GM12878 (cell line): ENCODE measurements around the gene MEIOC. TPM values are rescaled to one million over a fixed set of nuclear protein-coding genes. Genes with fewer than 3 reads are reported as not detected.

ENCODE experiments used
- ATF7 ChIP-seq: fragments of 450-650 bp; IDR thresholded peaks from 2 replicates; pipeline ENCODE4 v1.6.1; 2016; ENCODE audit warnings: low read depth, mild to moderate bottlenecking
- BMI1 ChIP-seq: fragments of 450-650 bp; IDR thresholded peaks from 2 replicates; pipeline ENCODE4 v1.6.1; 2016; ENCODE audit warnings: mild to moderate bottlenecking, moderate library complexity, borderline replicate concordance
- CBFB ChIP-seq: IDR thresholded peaks from 2 replicates; pipeline ENCODE4 v1.6.1; 2016; ENCODE audit warnings: antibody characterized with exemption, low read depth
- CBX3 ChIP-seq: fragments of 200-600 bp; sonication (generic); IDR thresholded peaks from 2 replicates; pipeline ENCODE4 v1.6.1; 2016; ENCODE audit warnings: low read depth, borderline replicate concordance
- E2F4 ChIP-seq: IDR thresholded peaks from 2 replicates; pipeline ENCODE4 v1.6.1; 2012; ENCODE audit warnings: low read depth, low read length, improper control_type of control experiment
- E4F1 ChIP-seq: fragments of 450-650 bp; IDR thresholded peaks from 2 replicates; pipeline ENCODE4 v1.6.1; 2018; ENCODE audit warnings: borderline replicate concordance, mild to moderate bottlenecking; ENCODE audit not compliant: partially characterized antibody
- ELK1 ChIP-seq: IDR thresholded peaks from 2 replicates; pipeline ENCODE4 v1.6.1; 2012; ENCODE audit warnings: low read depth, low read length, improper control_type of control experiment
- ETV6 ChIP-seq, 2 experiments: fragments of 450-650 bp in 1 of 2; IDR thresholded peaks in 1 of 2; conservative IDR thresholded peaks in 1 of 2; 2 replicates each; pipeline ENCODE4 v1.6.1; 2014; ENCODE audit warnings: antibody characterized with exemption in 1 of 2, borderline replicate concordance in 1 of 2, low read depth in 1 of 2, mild to moderate bottlenecking in 1 of 2, moderate library complexity in 1 of 2
- JUND ChIP-seq: IDR thresholded peaks from 2 replicates; pipeline ENCODE4 v1.6.1; 2012; ENCODE audit warnings: low read depth, mild to moderate bottlenecking, low read length, improper control_type of control experiment, moderate library complexity
- MTA2 ChIP-seq: fragments of 450-650 bp; IDR thresholded peaks from 2 replicates; pipeline ENCODE4 v1.6.1; 2016; ENCODE audit warnings: low read depth, mild to moderate bottlenecking, moderate library complexity
- NFYB ChIP-seq: IDR thresholded peaks from 2 replicates; pipeline ENCODE4 v1.6.1; 2011; ENCODE audit warnings: low read depth, mild to moderate bottlenecking, low read length, improper control_type of control experiment, moderate library complexity; ENCODE audit not compliant: insufficient read depth
- PAX8 ChIP-seq: fragments of 450-650 bp; IDR thresholded peaks from 2 replicates; pipeline ENCODE4 v1.6.1; 2017; ENCODE audit warnings: mild to moderate bottlenecking, moderate library complexity
- SMAD5 ChIP-seq: IDR thresholded peaks from 2 replicates; pipeline ENCODE4 v1.6.1; 2016; ENCODE audit warnings: antibody characterized with exemption, low read depth
- SMC3 ChIP-seq: IDR thresholded peaks from 2 replicates; pipeline ENCODE4 v1.6.1; 2011; ENCODE audit warnings: low read length, improper control_type of control experiment, borderline replicate concordance
- SPI1 ChIP-seq: IDR thresholded peaks from 2 replicates; pipeline ENCODE4 v1.6.1; 2011; ENCODE audit warnings: low read depth, mild to moderate bottlenecking, low read length, moderate library complexity, borderline replicate concordance; ENCODE audit not compliant: insufficient read depth
- SREBF2 ChIP-seq: IDR thresholded peaks from 2 replicates; pipeline ENCODE4 v1.6.1; 2012; ENCODE audit warnings: mild to moderate bottlenecking, low read length
- SUPT20H ChIP-seq: IDR thresholded peaks from 2 replicates; pipeline ENCODE4 v1.6.1; 2011; ENCODE audit warnings: low read depth, mild to moderate bottlenecking, low read length, moderate library complexity, borderline replicate concordance; ENCODE audit not compliant: control insufficient read depth
- ZNF207 ChIP-seq: fragments of 450-650 bp; IDR thresholded peaks from 2 replicates; pipeline ENCODE4 v1.6.1; 2014; ENCODE audit warnings: antibody characterized with exemption, mild to moderate bottlenecking, borderline replicate concordance
- ZNF24 ChIP-seq: fragments of 450-650 bp; IDR thresholded peaks from 2 replicates; pipeline ENCODE4 v1.6.1; 2017; ENCODE audit warnings: antibody characterized with exemption, mild to moderate bottlenecking
- ZNF384 ChIP-seq: IDR thresholded peaks from 2 replicates; pipeline ENCODE4 v1.6.1; 2012; ENCODE audit warnings: low read depth, mild to moderate bottlenecking, low read length, improper control_type of control experiment, borderline replicate concordance
- ZNF687 ChIP-seq: fragments of 450-650 bp; IDR thresholded peaks from 2 replicates; pipeline ENCODE4 v1.6.1; 2017; ENCODE audit warnings: mild to moderate bottlenecking, moderate library complexity
- polyA plus RNA-seq, 11 experiments: library from polyadenylated mRNA; depleted of rRNA in 4 of 11; unstranded in 6 of 11; stranded (reverse) in 5 of 11; fragments of >200 nt; fragmentation: Nextera tagmentation in 4 of 11; fragmentation: Illumina TruSeq in 1 of 11; extraction: Ambion mirVana in 4 of 11; extraction: Trizol in 1 of 11; gene quantifications; 1 replicate in 1 of 11; 2 replicates in 10 of 11; pipeline versions ENCODE4 v1.2.1 to v1.2.3, GENCODE V29; 2011 to 2016; ENCODE audit warnings: inconsistent platforms in 2 of 11, missing spikeins in 2 of 11, low read depth in 1 of 11
- total RNA-seq, 4 experiments: library from RNA; depleted of rRNA in 3 of 4; stranded (reverse); fragments of >200 nt in 3 of 4; fragmentation: Illumina TruSeq in 1 of 4; extraction: Trizol in 1 of 4; gene quantifications; 2 replicates each; pipeline versions ENCODE4 v1.2.1 to v1.2.3, GENCODE V29; 2013 to 2021

MEIOC gene
- total and polyA plus RNA-seq, 10 of the 15 experiments (the other 5 are each of a cell fraction or from before 2014, with no cell fraction given), result 0.01 to 0.48 (median 0.12) TPM; not detected in 4

- TF ChIP-seq ZNF384 (no peak), PAX8 (no peak), JUND (0 out of 2 replicates have a peak, but pooled peaks have one; percentile 7), ETV6 (conservative IDR thresholded peaks at IDR 0.05 in 1 of 2, IDR thresholded peaks at IDR 0.05 in 1 of 2; ENCODE audit: borderline replicate concordance in 1 of 2, low read depth in 1 of 2) (no peak), SMC3 (no peak), ELK1 (no peak), ZNF207 (no peak), ATF7 (no peak), MTA2 (no peak), E2F4 (no peak), CBX3 (no peak), SMAD5 (peak; percentile 70; the same call in 1 of the 2 replicates), CBFB (peak; percentile 86), SPI1 (no peak), ZNF24 (no peak), SUPT20H (no peak), ZNF687 (peak; percentile 64; the same call in 1 of the 2 replicates), SREBF2 (no peak), NFYB (no peak), BMI1 (no peak), E4F1 (no peak)
Observed at GRCh38 chr17:44689477-44690217, 33.4 kb downstream of the MEIOC start, which contains the start of gene CCDC43 (continued).
